ENCODE measurements around the gene PARD3.

The PARD3 gene

DNA sequence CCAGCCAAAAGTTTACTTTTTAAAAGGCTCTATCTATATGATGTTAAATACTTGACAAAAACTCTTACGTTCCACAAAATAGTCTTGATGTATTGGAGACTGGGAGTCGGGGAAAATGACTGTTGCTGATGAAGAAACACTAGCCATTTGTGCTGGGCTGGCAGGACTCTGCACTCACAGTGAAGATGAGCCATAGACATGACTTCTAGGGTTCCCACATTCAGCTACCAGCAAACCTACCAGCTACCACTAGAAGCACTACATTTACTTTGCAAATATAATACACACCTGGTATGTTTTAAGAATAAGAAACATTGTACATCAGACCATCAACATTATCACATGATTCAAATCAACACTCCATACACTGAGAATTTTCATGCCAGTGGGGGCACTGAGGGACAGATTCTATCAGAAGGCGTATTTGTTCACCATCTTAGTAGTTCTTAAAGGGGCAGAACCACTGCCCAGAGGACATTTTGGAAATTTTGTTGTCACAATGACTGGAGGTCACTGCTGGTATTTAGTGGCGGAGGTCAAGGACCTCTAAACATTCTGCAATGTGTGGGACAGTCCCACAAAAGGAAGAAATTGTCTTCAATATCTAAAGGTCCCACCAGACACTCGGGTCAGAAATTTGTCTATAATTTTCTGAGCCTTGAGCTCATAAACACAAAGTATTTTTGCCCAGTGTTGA is 52.3 kb downstream of the PARD3 start:
- no peak for DNase-seq (ENCODE audit: low read depth)
- TF ChIP-seq, protein P1, sequence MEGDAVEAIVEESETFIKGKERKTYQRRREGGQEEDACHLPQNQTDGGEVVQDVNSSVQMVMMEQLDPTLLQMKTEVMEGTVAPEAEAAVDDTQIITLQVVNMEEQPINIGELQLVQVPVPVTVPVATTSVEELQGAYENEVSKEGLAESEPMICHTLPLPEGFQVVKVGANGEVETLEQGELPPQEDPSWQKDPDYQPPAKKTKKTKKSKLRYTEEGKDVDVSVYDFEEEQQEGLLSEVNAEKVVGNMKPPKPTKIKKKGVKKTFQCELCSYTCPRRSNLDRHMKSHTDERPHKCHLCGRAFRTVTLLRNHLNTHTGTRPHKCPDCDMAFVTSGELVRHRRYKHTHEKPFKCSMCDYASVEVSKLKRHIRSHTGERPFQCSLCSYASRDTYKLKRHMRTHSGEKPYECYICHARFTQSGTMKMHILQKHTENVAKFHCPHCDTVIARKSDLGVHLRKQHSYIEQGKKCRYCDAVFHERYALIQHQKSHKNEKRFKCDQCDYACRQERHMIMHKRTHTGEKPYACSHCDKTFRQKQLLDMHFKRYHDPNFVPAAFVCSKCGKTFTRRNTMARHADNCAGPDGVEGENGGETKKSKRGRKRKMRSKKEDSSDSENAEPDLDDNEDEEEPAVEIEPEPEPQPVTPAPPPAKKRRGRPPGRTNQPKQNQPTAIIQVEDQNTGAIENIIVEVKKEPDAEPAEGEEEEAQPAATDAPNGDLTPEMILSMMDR (IDR thresholded peaks at IDR 0.05; ENCODE audit: insufficient read depth, low read depth, low read length, missing control alignments) = no peak
- H3K4me3 ChIP-seq (ENCODE audit: low read depth, low read length) = no peak overlapping the region

DNA sequence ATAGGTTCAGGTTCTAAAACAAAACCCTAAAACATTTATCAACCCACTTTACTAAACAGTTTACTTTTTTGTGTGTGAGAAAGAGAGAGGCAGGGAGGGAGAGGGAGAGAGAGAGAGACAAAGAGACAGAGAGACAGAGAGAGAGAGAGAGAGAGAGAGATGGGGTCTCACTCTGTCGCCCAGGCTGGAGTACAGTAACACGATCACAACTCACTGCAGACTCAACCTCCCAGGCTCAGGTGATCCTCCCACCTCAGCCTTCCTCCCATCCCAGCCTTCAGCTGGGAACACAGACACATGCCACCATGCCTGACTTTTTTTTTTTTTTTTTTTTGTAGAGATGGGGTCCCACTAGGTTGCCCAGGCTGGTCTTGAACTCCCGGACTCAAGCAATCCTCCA is 52.9 kb downstream of the PARD3 start:
- no peak for DNase-seq (ENCODE audit: low read depth)
- TF ChIP-seq, protein P1 (IDR thresholded peaks at IDR 0.05; ENCODE audit: insufficient read depth, low read depth, low read length, missing control alignments) = no peak
- no peak overlapping the region for H3K4me3 ChIP-seq (ENCODE audit: low read depth, low read length)

DNA sequence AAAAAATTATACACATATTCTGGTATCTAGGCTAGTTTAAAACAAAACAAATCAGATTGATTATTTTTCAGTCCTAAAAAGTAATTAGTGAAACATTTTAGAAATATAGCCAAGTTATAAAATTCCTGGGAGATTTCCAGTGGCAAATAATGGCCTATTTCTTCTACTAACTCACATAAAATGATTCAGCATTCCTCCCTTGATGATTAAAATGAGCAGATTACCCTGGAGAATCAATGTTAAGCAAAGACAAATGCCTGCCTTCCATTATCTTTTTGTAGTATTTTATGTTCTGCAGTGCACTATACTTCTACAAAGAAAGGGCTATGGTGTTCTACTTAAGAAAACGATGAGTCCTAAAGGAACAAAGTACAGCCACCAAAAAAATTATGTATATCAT is 53.6 kb downstream of the PARD3 start:
- no peak for DNase-seq (ENCODE audit: low read depth)

DNA sequence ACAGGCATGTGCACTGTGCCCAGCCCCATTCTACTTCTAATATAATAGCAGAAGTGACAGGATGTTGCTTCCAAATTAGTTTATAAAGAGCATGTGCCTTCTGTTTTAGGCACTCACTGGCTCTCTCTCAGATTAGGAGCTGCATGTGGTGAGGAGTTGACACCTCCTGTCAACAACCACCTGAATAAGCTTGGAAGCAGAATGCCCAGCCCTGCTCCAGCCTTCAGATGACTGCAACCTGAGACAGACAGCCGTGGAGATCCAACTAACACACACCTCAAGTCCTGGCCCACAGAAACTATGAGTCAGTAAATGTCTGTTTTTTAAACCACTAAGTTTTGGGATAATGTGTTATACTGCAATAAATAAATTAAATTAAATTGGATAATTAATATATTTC is 54.5 kb downstream of the PARD3 start:
- TF ChIP-seq, protein P1 (IDR thresholded peaks at IDR 0.05; ENCODE audit: insufficient read depth, low read depth, low read length, missing control alignments) = no peak
- no peak overlapping the region for H3K4me3 ChIP-seq (ENCODE audit: low read depth, low read length)
- no peak for DNase-seq (ENCODE audit: low read depth)

More for the DNA sequence above, 53.6 kb downstream of the PARD3 start:
- TF ChIP-seq, protein P1 (IDR thresholded peaks at IDR 0.05; ENCODE audit: insufficient read depth, low read depth, low read length, missing control alignments) = no peak
- H3K4me3 ChIP-seq (ENCODE audit: low read depth, low read length) = no peak overlapping the region

DNA sequence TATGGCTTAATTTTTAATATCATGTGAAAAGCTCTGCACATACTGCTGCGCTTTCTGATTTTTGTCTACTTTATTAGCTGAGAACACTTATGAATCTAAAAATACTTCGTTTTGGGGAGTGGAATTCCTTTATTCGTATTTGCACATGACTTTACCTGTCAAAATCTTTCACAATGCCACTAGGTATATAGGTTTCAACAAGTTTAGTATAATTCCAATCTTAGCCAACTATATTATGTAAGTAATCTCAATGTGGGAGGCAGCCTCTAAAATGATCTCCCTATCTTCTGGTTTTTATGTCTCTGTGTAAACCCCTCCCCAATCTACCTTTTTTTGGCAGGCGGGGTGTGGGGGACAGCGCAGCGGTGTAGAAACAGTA is 55.3 kb downstream of the PARD3 start:
- TF ChIP-seq, protein P1 (IDR thresholded peaks at IDR 0.05; ENCODE audit: insufficient read depth, low read depth, low read length, missing control alignments) = no peak
- H3K4me3 ChIP-seq (ENCODE audit: low read depth, low read length) = no peak overlapping the region
- DNase-seq (ENCODE audit: low read depth) = no peak

DNA sequence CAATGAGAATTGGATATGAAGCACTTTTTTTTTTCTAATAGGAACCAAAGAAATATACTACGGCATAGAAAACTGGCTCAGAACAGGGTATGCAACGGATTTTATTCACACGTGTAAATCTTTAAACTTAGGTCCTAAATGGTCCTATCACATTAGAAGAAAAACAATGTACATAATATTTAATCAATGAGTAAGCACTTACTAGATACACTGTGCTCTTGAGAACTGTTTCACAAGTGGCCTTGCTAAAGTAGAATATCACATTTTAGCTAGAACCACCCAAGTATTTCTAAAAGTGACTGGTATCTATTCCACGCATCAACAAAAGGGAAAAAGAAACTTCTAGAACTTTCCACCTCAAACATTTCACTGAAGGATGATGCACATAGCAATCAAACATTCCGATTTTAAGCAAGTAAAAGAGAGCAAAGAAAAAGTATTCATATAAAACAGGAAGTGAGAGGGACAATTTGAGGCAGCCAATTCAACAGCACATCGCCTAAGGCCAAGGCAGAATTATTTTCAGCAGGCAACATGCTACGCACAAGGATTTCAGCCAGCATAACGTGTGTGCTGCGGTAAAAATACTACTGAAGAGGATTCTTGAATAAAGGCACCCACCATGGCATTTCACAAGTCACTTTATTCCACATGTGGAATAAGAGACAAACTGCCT is 55.8 kb downstream of the PARD3 start:
- H3K4me3 ChIP-seq (ENCODE audit: low read depth, low read length) = no peak overlapping the region
- DNase-seq (ENCODE audit: low read depth) = no peak
- TF ChIP-seq, protein P1 (IDR thresholded peaks at IDR 0.05; ENCODE audit: insufficient read depth, low read depth, low read length, missing control alignments) = no peak
